22Rv1 (cell line): ENCODE data around the gene HCN3.

Experiments used
- CTCF ChIP-seq: fragments of 450-650 bp; IDR thresholded peaks from 2 replicates; pipeline ENCODE4 v1.5.1; 2017; ENCODE audit warnings: mild to moderate bottlenecking
- ZFX ChIP-seq: fragments of 450-650 bp; IDR thresholded peaks from 2 replicates; pipeline ENCODE4 v1.6.1; 2017; ENCODE audit warnings: antibody characterized with exemption, borderline replicate concordance

GRCh38 chr1:155241841-155242264 lies 35.4 kb upstream of the HCN3 start:
- TF ChIP-seq CTCF (no peak), ZFX (no peak)
